ENCODE data around the gene CFAP74. TPM values are rescaled to one million over a fixed set of nuclear protein-coding genes. Genes with fewer than 3 reads are reported as not detected.
A peak's percentile ranks its signal among the peaks of the same experiment; 100 is the strongest.

The CFAP74 gene
- total and polyA plus RNA-seq, 2 of the 13 experiments (the other 11 are each of a cell fraction or from before 2014, with no cell fraction given), result 0.27 to 0.62 TPM

DNA sequence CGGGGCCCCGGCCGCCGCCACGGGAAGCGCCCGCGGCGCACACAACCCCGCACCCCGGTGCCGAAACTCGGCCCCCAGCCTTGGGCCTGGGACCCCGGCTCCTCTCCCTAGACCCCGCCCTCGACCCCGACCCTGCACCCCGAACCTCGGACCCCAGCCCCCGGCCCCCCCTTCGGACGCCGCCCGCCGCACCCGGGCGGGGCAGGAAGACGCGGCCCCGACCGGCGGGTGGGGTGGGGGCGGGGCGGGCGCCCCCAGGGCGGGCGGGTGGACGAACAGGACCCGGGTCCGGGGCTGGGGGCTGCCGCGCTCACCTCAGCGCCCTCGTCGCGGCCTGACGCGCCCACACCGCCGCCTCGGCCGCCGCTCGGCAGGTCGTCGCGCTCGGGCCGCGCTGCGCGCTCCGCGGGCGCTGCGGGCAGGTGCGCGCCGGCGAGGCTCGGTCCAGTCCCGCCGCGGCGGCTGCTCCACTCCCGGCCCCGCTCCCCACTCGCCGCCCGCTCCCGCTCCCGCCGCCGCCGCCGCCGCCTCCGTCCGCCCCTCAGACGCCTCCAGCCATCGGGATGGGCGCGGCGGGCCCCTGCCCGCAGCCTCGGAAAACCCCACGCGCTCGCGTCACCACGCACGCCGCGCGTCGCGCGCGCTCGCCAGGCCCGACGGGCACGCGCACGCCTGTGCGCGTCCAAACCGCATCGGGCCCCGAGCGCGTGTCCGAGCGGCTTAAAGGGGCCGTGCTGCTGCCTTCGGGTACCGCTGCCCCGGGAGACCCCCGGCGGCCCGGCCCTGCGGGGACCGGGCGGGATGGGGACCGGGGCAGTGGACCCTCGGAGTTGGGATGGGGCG, 112.9 kb downstream of the CFAP74 start, which contains the start of gene GNB1:
Gene GNB1 (minus strand): TSS at position 582 of the 843 bp plus-strand sequence. CDS start 65,634 bp downstream, outside the sequence.
- WGBS (ENCODE audit: low lambda C conversion rate), result 1% methylated on average over 20 of the region's 137 CpGs
- no peaks in the 10 kb centered on the region; a peak in 1 of 5 replicates for H3K27me3 ChIP-seq (ENCODE audit: control insufficient read depth in 1 of 2, insufficient read depth in 2 of 2, low read length in 2 of 2)
- in situ Hi-C loops (cut with HindIII; ENCODE audit: extremely low pct_ligation_motif_present, low pct_unique_long_range_greater_than_20kb) (no loop called here), intact Hi-C loops (cut with micrococcal nuclease; ENCODE audit: unreplicated experiment) (no loop called here)
- BruUV-seq (replicated peaks), result no TSS peak
- no peaks in the 10 kb centered on the region for H3K9me3 ChIP-seq (ENCODE audit: low read length)
- peaks cover 37% of the 10 kb centered on the region for H4K20me1 ChIP-seq (ENCODE audit: insufficient read depth, low read length)
- H3K27ac ChIP-seq (ENCODE audit: extremely low read length, insufficient read depth, low read length), result peak within 1 kb of the TSS; percentile 87
- H3K9ac ChIP-seq (ENCODE audit: insufficient read depth, low read depth, low read length), result peak within 1 kb of the TSS; percentile 93
- DNase-seq (ENCODE audit: low spot score) (peak; percentile 70), ATAC-seq (peak; percentile 33), FAIRE-seq (no peak)
- POLR2A ChIA-PET, result interaction anchor here (1.1 to 1.9 kb wide), 3 partner anchors 9 to 18 kb away, joined by 4 to 6 read pairs (median 5); no protein-coding TSS in a partner anchor
- H3K4me2 ChIP-seq (ENCODE audit: low read depth, low read length), result peak within 1 kb of the TSS; percentile 96
- H2AFZ ChIP-seq (ENCODE audit: low read length), result no peak within 1 kb of the TSS
- H3K36me3 ChIP-seq (replicated peaks in 1 of 2; ENCODE audit: control insufficient read depth in 1 of 2, insufficient read depth in 2 of 2, low read length in 2 of 2), result no peaks in the 10 kb centered on the region
- CTCF ChIA-PET (ENCODE audit: low intra/inter-chr PET ratio, low total read pairs), result no interaction called here
- peak within 1 kb of the TSS; percentile 85 to 99 (median 90) for H3K4me3 ChIP-seq (replicated peaks in 1 of 3; ENCODE audit: insufficient read depth in 1 of 3, low read depth in 2 of 3, low read length in 3 of 3)
- peaks cover 52% of the 10 kb centered on the region for H3K79me2 ChIP-seq (ENCODE audit: insufficient read depth, low read length)
- H3K4me1 ChIP-seq (ENCODE audit: insufficient read depth, low read length), result peaks cover 74% of the 10 kb centered on the region
- TF ChIP-seq THAP11 (CRISPR knock-in tag; IDR thresholded peaks at IDR 0.05), result peak; percentile 81
- TF ChIP-seq DNMT1 (CRISPR knock-in tag; IDR thresholded peaks at IDR 0.05), result no peak
- peak; percentile 61; the same call in 1 of the 2 replicates for TF ChIP-seq YEATS4 (CRISPR knock-in tag; IDR thresholded peaks at IDR 0.05; ENCODE audit: borderline replicate concordance)
- TF ChIP-seq FOXA3 (CRISPR knock-in tag; IDR thresholded peaks at IDR 0.05), result peak; percentile 41; the same call in 1 of the 2 replicates
- 0 out of 2 replicates have a peak, but pooled peaks have one; percentile 11 for TF ChIP-seq KLF6 (CRISPR knock-in tag; IDR thresholded peaks at IDR 0.05)
- peak; percentile 87 for TF ChIP-seq HOXA3 (CRISPR knock-in tag; IDR thresholded peaks at IDR 0.05)
- TF ChIP-seq SNAPC2 (CRISPR knock-in tag; IDR thresholded peaks at IDR 0.05), result peak; percentile 14; the same call in 1 of the 2 replicates
- TF ChIP-seq PAF1 (CRISPR knock-in tag; IDR thresholded peaks at IDR 0.05), result no peak
- peak; percentile 43 for TF ChIP-seq ZEB1 (IDR thresholded peaks at IDR 0.05; ENCODE audit: insufficient replicate concordance, low read depth)
- no peak for TF ChIP-seq TGIF2 (CRISPR knock-in tag; IDR thresholded peaks at IDR 0.05)
- 0 out of 2 replicates have a peak, but pooled peaks have one; percentile 23 for TF ChIP-seq PHF20 (CRISPR knock-in tag; IDR thresholded peaks at IDR 0.05)
- TF ChIP-seq ZNF251 (CRISPR knock-in tag; IDR thresholded peaks at IDR 0.05), result no peak
- no peak for TF ChIP-seq ZNF317 (CRISPR knock-in tag; IDR thresholded peaks at IDR 0.05)
- no peak for TF ChIP-seq ZNF24 (IDR thresholded peaks at IDR 0.05)
- TF ChIP-seq JUN (CRISPR knock-in tag; IDR thresholded peaks at IDR 0.05), result no peak
- TF ChIP-seq SPEN (CRISPR knock-in tag; IDR thresholded peaks at IDR 0.05; ENCODE audit: low read depth), result peak; percentile 51; the same call in 1 of the 2 replicates
- 0 out of 2 replicates have a peak, but pooled peaks have one; percentile 38 for TF ChIP-seq CHCHD3 (CRISPR knock-in tag; IDR thresholded peaks at IDR 0.05)
- no peak for TF ChIP-seq CBX5 (CRISPR knock-in tag; IDR thresholded peaks at IDR 0.05; ENCODE audit: borderline replicate concordance)
- no peak for TF ChIP-seq ZNF674 (CRISPR knock-in tag; IDR thresholded peaks at IDR 0.05; ENCODE audit: low read depth)
- peak; percentile 1 for TF ChIP-seq IKZF4 (CRISPR knock-in tag; IDR thresholded peaks at IDR 0.05; ENCODE audit: borderline replicate concordance, low read depth, not compliant biosample characterization)
- TF ChIP-seq ZNF292 (CRISPR knock-in tag; IDR thresholded peaks at IDR 0.05; ENCODE audit: borderline replicate concordance, low read depth), result no peak
- TF ChIP-seq CENPX (CRISPR knock-in tag; IDR thresholded peaks at IDR 0.05), result no peak
- no peak for TF ChIP-seq ZNF614 (CRISPR knock-in tag; IDR thresholded peaks at IDR 0.05; ENCODE audit: borderline replicate concordance)
- TF ChIP-seq, protein P1, sequence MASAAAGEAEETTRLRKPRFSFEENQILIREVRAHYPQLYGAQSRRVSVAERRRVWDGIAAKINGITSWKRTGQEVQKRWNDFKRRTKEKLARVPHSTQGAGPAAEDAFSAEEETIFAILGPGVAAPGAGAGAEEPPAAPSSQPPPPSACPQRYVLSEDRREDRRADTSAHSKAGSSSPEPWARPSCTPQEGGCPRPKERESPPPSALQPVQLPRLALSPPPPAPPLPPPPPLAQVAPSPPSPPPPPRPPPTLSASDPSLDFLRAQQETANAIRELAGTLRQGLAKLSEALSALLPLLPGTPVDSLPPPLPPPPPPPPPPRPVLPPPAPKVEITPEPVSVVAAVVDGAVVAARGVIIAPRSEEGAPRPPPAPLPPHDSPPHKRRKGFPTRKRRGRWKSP (CRISPR knock-in tag; IDR thresholded peaks at IDR 0.05), result no peak
- TF ChIP-seq ZNF678 (CRISPR knock-in tag; IDR thresholded peaks at IDR 0.05), result no peak

All from HepG2 (cell line).